NCI-H1105 treated with DMSO at 0.1 percent for 48 hours (cell line): ENCODE measurements around the gene XPNPEP3.
A peak's percentile ranks its signal among the peaks of the same experiment; 100 is the strongest.
"Not testable (repeated sequence)": the region's sequence is repeated elsewhere in the genome, so short reads cannot be mapped to it uniquely, and the experiment has no call there.

Source experiments
- DNase-seq: peaks from one replicate; lab custom pipeline; 2025; lab: John Stamatoyannopoulos, UW

Gene XPNPEP3

GRCh38 chr22:40856513-40857308 is at the start of gene XPNPEP3, which contains the start of gene ST13:
Gene XPNPEP3, plus strand, starts transcription at chr22:40857148. Its CDS starts 34 bp downstream, at chr22:40857182.
Gene ST13, minus strand, starts transcription at chr22:40856639. Its CDS starts 99 bp downstream, at chr22:40856540.
- DNase-seq: peak; percentile 92

GRCh38 chr22:40808018-40808841 is 48.7 kb upstream of the XPNPEP3 start:
- no peak for DNase-seq

- DNase-seq: no peak
Observed at GRCh38 chr22:40813912-40814315, 43.0 kb upstream of the XPNPEP3 start.

- DNase-seq: no peak
Observed at GRCh38 chr22:40817737-40818136, 39.2 kb upstream of the XPNPEP3 start.

GRCh38 chr22:40818192-40818746 is 38.7 kb upstream of the XPNPEP3 start:
- DNase-seq: no peak

GRCh38 chr22:40818747-40819598 is 38.0 kb upstream of the XPNPEP3 start, which contains the start of gene SLC25A17:
Gene SLC25A17, minus strand, starts transcription at chr22:40819346. Its CDS starts 98 bp downstream, at chr22:40819248.
- peak; percentile 81 for DNase-seq

GRCh38 chr22:40819599-40820140 is 37.3 kb upstream of the XPNPEP3 start:
- DNase-seq: peak; percentile 34

- no peak for DNase-seq
Observed at GRCh38 chr22:40823426-40823825, 33.5 kb upstream of the XPNPEP3 start.

- not testable (repeated sequence) for DNase-seq
Observed at GRCh38 chr22:40826292-40826691, 30.7 kb upstream of the XPNPEP3 start.

GRCh38 chr22:40826984-40827741 is 29.8 kb upstream of the XPNPEP3 start:
- DNase-seq: no peak

- DNase-seq: no peak
Observed at GRCh38 chr22:40829131-40829530, 27.8 kb upstream of the XPNPEP3 start.

GRCh38 chr22:40834619-40835018 is 22.3 kb upstream of the XPNPEP3 start:
- DNase-seq: no peak

GRCh38 chr22:40838486-40838885 is 18.5 kb upstream of the XPNPEP3 start:
- DNase-seq: peak; percentile 8

GRCh38 chr22:40844951-40845350 is 12.0 kb upstream of the XPNPEP3 start:
- no peak for DNase-seq

- DNase-seq: not testable (repeated sequence)
Observed at GRCh38 chr22:40845816-40846215, 11.1 kb upstream of the XPNPEP3 start.

- no peak for DNase-seq
Observed at GRCh38 chr22:40853333-40853732, 3.6 kb upstream of the XPNPEP3 start.

GRCh38 chr22:40853961-40854360 is 3.0 kb upstream of the XPNPEP3 start:
- no peak for DNase-seq

- peak; percentile 48 for DNase-seq
Observed at GRCh38 chr22:40855071-40855978, 1.6 kb upstream of the XPNPEP3 start.

- DNase-seq: peak; percentile 29
Observed at GRCh38 chr22:40855979-40856512, 902 bp upstream of the XPNPEP3 start.
